Colonic mucosa (tissue), 4 donors: ENCODE data around the gene SPTBN1. TPM values are rescaled to one million over a fixed set of nuclear protein-coding genes. Genes with fewer than 3 reads are reported as not detected.
A peak's percentile ranks its signal among the peaks of the same experiment; 100 is the strongest.

ENCODE experiments used
- DNase-seq: peaks from one replicate; pipeline ENCODE4 v3.0.0-alpha.2; 2020
- H3K27ac ChIP-seq: fragments of 200-600 bp; one replicate; pipeline ENCODE4 v1.8.0; 2021
- H3K27me3 ChIP-seq: fragments of 200-600 bp; one replicate; pipeline ENCODE4 v1.8.0; 2021
- H3K36me3 ChIP-seq: fragments of 200-600 bp; one replicate; pipeline ENCODE4 v1.8.0; 2021
- H3K4me1 ChIP-seq: fragments of 200-600 bp; one replicate; pipeline ENCODE4 v1.8.0; 2021; ENCODE audit warnings: mild to moderate bottlenecking
- H3K4me3 ChIP-seq: fragments of 200-600 bp; one replicate; pipeline ENCODE4 v1.8.0; 2021
- H3K9ac ChIP-seq, 2 donors: one replicate each; pipeline ENCODE4 v1.7.0; 2013; ENCODE audit warnings: control low read depth in 2 of 2, low read depth in 2 of 2, low read length in 2 of 2
- H3K9me3 ChIP-seq: fragments of 200-600 bp; one replicate; pipeline ENCODE4 v1.8.0; 2021
- intact Hi-C: fragments of 100-400 bp; cut with DNase I; formaldehyde crosslinking; loops from one replicate; pipeline ENCODE4 v1.14.1; 2022
- total RNA-seq, 2 donors: library from RNA; stranded (reverse); fragmentation: NEBNext Ultra II Directional in 1 of 2; extraction: Animal tissue kit (Norgen Biotek cat#: 25700) in 1 of 2; gene quantifications; one replicate each; pipeline ENCODE4 v1.2.1, GENCODE V29; 2021
- TF ChIP-seq, protein P1 (sequence below): fragments of 200-600 bp; IDR thresholded peaks from one replicate; pipeline ENCODE4 v1.8.0; 2022; ENCODE audit warnings: antibody characterized with exemption, mild to moderate bottlenecking
- donor health status: healthy.
- donor health status: DM: no; HTN: no; CAD: no.
- donor health status: DM: no; HTN: no; CAD: no.

SPTBN1 gene
- total RNA-seq, 2 donors from 2014 or later = 325 to 338 TPM

DNA sequence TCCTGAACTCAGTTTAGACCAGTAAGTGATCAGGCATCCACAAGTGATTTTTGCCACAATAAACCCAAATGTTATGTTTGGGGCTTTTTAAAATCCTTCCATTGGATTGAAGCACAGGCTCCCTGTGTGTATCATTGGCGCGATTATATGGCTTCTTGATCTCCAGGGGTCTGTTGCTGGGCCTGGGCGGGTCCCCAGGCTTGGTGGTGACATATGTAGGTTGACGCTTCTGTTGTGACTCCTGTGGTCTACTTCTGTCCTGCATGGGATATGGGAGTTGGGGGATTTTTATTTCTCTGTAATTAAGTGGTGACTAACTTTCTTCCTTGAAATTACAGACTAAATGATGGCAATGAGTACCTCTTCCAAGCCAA lies 211.1 kb downstream of the SPTBN1 start:
- intact Hi-C loops = loop anchor here (5.0 to 10.0 kb wide), 2 partner anchors 40 to 168 kb away; no protein-coding TSS in a partner anchor
- no peak for DNase-seq

DNA sequence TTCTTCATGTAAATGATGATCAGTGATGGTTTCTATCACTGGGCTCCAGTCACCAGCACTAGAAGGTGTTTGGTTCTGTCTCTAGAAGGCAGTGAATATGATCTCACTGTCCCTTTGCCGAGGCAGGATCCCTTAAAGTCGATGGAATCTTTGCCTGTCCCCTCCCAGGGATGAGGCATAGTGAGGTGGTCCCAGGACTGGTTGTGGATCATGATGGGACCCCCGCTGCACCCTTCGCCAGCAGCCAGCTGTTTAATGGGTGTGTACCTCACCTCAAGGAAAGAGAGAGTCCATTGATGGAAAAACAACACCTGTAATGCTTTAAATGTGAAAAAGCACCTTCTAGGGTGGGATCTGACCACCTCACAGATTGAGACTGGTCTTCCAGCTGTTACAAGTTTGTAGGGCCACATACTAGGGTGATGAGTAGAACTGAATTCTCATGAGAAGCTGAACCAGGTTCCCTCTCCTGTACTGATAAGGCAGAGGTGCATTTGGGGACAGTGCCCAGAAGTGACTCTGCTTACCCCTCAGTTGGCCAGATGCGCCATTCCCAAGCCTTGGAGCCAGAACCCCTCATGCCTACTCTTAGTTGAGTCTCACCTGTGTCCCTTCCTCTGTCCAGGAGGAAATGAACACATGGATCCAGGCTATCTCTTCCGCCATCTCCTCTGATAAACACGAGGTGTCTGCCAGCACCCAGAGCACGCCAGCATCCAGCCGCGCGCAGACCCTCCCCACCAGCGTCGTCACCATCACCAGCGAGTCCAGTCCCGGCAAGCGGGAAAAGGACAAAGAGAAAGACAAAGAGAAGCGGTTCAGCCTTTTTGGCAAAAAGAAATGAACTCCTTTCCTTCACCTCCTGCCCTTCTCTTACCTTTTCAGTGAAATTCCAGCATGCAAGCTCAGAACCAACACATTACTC lies 211.9 kb downstream of the SPTBN1 start:
- no peak overlapping the region for H3K27ac ChIP-seq
- H3K27me3 ChIP-seq = no peaks in the 10 kb centered on the region
- intact Hi-C loops = loop anchor here (5.0 to 10.0 kb wide), 2 partner anchors 39 to 167 kb away; no protein-coding TSS in a partner anchor
- TF ChIP-seq, protein P1, sequence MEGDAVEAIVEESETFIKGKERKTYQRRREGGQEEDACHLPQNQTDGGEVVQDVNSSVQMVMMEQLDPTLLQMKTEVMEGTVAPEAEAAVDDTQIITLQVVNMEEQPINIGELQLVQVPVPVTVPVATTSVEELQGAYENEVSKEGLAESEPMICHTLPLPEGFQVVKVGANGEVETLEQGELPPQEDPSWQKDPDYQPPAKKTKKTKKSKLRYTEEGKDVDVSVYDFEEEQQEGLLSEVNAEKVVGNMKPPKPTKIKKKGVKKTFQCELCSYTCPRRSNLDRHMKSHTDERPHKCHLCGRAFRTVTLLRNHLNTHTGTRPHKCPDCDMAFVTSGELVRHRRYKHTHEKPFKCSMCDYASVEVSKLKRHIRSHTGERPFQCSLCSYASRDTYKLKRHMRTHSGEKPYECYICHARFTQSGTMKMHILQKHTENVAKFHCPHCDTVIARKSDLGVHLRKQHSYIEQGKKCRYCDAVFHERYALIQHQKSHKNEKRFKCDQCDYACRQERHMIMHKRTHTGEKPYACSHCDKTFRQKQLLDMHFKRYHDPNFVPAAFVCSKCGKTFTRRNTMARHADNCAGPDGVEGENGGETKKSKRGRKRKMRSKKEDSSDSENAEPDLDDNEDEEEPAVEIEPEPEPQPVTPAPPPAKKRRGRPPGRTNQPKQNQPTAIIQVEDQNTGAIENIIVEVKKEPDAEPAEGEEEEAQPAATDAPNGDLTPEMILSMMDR = no peak
- DNase-seq = no peak
- no peaks in the 10 kb centered on the region for H3K4me1 ChIP-seq
- H3K4me3 ChIP-seq = no peak overlapping the region
- H3K9me3 ChIP-seq = no peaks in the 10 kb centered on the region
- peaks cover 18% of the 10 kb centered on the region for H3K36me3 ChIP-seq
- no peak overlapping the region for H3K9ac ChIP-seq

More for the DNA sequence above, 211.1 kb downstream of the SPTBN1 start:
- Histone ChIP-seq H3K27ac (peak overlapping the region; percentile 45), H3K36me3 (peaks cover 18% of the 10 kb centered on the region), H3K9ac (peak overlapping the region in 1 of 2 donors; percentile 7), H3K9me3 (no peaks in the 10 kb centered on the region), H3K4me3 (no peak overlapping the region), H3K4me1 (no peaks in the 10 kb centered on the region), H3K27me3 (no peaks in the 10 kb centered on the region)
- TF ChIP-seq, protein P1 = no peak

DNA sequence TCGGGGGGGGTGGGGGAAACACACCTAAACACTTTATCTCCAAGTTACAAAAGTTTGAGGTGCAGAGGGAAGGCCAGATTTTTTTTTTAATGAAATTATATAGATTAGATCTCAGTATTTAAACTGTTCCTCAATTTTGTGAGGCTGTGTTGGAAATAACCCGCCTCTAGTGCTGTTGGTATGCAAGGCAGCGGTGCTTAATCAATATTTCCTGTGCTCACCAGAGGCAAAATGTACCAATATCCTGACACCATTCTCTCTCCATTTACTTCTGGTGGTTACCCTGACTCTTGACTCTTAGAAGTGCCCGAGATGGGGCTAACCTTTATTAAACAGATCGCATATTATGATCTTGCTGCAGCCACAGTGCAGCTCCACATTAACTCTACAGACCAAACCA lies 212.6 kb downstream of the SPTBN1 start:
- no peak overlapping the region for H3K9ac ChIP-seq
- no peaks in the 10 kb centered on the region for H3K27me3 ChIP-seq
- H3K4me1 ChIP-seq = no peaks in the 10 kb centered on the region
- no peak for DNase-seq
- peaks cover 18% of the 10 kb centered on the region for H3K36me3 ChIP-seq
- H3K27ac ChIP-seq = no peak overlapping the region
- intact Hi-C loops = loop anchor here (5.0 to 10.0 kb wide), 2 partner anchors 39 to 166 kb away; no protein-coding TSS in a partner anchor
- no peak overlapping the region for H3K4me3 ChIP-seq
- H3K9me3 ChIP-seq = no peaks in the 10 kb centered on the region
- TF ChIP-seq, protein P1 = no peak

DNA sequence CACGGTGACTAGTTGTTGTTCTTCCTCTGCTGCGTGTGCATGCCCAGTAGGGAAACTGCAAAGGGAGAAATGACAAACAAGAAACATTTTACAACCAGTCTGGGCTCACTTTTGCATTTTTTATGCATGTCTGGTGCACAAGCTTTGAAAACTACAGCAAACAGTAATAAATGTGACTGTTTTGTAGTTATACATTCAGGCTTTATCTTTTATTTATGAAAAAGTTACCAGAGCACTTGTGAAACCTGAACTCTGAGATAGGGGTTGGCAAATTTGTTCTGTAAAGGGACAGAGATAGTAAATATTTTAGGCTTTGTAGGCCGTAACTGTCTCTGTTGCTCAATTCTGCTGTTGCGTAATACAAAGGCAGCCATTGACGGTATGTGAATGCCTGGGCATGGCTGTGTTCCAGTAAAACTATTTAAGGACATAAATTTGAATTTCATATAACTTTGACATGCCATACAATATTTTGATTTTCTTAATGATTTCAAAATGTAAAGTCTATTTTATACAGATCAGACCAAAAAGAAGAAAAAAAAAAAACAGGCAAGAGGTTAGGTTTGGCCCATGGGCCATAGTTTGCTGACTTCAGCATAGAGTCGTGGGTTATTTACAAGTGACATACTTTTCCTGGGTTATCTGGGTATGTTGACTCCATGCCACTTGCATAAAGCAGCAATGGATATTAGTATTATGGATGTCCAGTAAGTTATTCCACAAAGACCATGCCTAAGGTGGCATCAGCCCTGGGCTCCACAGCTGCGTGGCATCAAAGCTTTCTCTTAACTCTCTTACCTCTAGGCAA lies 213.8 kb downstream of the SPTBN1 start:
- Histone ChIP-seq H3K4me3 (no peak overlapping the region), H3K9me3 (no peaks in the 10 kb centered on the region), H3K4me1 (no peaks in the 10 kb centered on the region), H3K9ac (no peak overlapping the region), H3K27ac (peak overlapping the region; percentile 38), H3K36me3 (peaks cover 14% of the 10 kb centered on the region), H3K27me3 (no peaks in the 10 kb centered on the region)
- TF ChIP-seq, protein P1 = no peak
- DNase-seq = peak; percentile 53
- intact Hi-C loops = loop anchor here (5.0 to 10.0 kb wide), 2 partner anchors 37 to 165 kb away; no protein-coding TSS in a partner anchor

DNA sequence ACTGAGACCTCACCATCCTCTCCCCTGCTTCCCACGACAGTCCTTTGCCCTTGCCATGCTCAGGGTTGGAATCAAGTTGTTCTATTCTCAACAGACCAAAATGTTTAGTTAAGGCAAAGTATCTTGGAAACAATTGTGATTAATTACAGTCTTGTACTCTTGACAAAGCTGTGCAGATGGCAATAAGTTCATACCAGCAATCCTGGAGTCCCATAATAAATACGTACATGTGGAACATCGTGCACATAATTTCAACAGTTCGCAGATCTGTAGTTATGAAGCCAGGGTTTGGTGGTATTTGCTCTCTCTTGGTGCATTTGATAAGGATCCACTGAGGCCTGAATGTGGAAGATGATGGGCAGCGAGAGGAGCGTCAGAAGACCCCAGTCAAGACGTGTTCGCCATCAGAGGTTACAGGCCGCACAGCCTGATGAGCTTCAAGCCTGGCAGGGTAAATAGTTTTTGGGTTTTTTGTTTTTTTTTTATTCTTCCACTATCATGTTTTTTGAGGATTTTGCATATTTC lies 214.4 kb downstream of the SPTBN1 start:
- Histone ChIP-seq H3K4me1 (no peaks in the 10 kb centered on the region), H3K27ac (no peak overlapping the region), H3K4me3 (no peak overlapping the region), H3K9me3 (no peaks in the 10 kb centered on the region), H3K27me3 (no peaks in the 10 kb centered on the region), H3K9ac (no peak overlapping the region), H3K36me3 (peaks cover 14% of the 10 kb centered on the region)
- intact Hi-C loops = no loop called here
- DNase-seq = no peak
- TF ChIP-seq, protein P1 = no peak
